Stimulated activated memory B cell treated with anti-CD40 and anti-IgM and Interleukin-4, amounts not matched to agents 10 μg/mL and 1 μg/mL and 100 μg/mL, for 72 hours (primary cell): ENCODE measurements around the gene MAD1L1.
A peak's percentile ranks its signal among the peaks of the same experiment; 100 is the strongest.
"Not testable (repeated sequence)": the region's sequence is repeated elsewhere in the genome, so short reads cannot be mapped to it uniquely, and the experiment has no call there.

Experiments
- ATAC-seq: fragments of 150-1000 bp; cut with Tn5 transposase; 2 replicates; pipeline ENCODE4 v1.10.0; 2021
- H3K27ac Mint-ChIP-seq: one replicate; pipeline ENCODE4 v1.8.0; 2022; ENCODE audit warnings: mild to moderate bottlenecking, mixed read lengths
- H3K27me3 Mint-ChIP-seq: one replicate; pipeline ENCODE4 v1.8.0; 2022; ENCODE audit warnings: mixed read lengths
- H3K36me3 Mint-ChIP-seq: one replicate; pipeline ENCODE4 v1.8.0; 2022; ENCODE audit warnings: mixed read lengths
- H3K4me1 Mint-ChIP-seq: one replicate; pipeline ENCODE4 v1.8.0; 2022; ENCODE audit warnings: mixed read lengths
- H3K4me3 Mint-ChIP-seq: one replicate; pipeline ENCODE4 v1.8.0; 2022; ENCODE audit warnings: mild to moderate bottlenecking, moderate library complexity, mixed read lengths
- H3K9me3 Mint-ChIP-seq: one replicate; pipeline ENCODE4 v1.8.0; 2022; ENCODE audit warnings: mixed read lengths

Gene MAD1L1

DNA sequence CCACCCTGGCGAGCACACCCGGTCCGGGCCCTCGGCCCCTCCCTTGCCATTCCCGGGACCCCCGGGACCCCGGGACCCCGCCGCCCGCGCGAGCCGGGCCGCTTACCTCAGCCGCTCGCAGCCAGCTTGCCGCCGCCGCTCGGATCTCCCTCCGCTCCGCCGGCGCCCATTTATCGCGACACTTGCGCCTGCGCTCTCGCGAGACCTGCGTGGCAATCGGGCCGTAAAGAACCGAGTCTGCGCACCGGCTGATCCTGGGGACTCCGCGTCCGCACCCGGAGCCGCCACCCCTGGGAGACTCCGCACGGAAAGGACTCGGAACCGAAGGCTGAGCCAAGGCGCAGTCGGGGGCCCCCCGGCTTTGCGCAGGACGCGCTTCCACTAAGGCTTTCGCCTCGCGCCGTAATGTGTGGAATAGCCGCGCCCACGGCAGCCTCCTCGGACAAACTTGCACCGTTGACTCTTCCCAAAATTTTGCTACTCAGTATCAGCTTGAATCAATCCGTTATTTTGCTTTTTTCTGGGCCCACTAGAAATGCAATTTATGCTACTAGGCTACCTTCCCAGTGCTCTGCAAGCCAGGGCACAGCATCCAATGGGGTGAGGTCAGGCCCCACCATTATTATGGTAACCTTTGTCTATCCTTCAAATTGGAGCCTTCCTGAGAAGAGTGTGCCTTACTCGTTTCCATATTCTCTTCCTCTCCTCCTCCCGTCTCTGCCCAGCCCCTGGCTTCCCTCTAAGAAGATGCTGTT lies at the start of gene MAD1L1:
Gene MAD1L1, minus strand, starts transcription at position 180 of the 755 bp plus-strand sequence. CDS start 2,812 bp downstream, outside the sequence.
- H3K4me1 Mint-ChIP-seq, result peaks cover 60% of the 10 kb centered on the region
- peaks cover 40% of the 10 kb centered on the region for H3K36me3 Mint-ChIP-seq
- peak within 1 kb of the TSS; percentile 94 for H3K4me3 Mint-ChIP-seq
- ATAC-seq, result peak; percentile 79
- peaks cover 2% of the 10 kb centered on the region for H3K9me3 Mint-ChIP-seq
- H3K27ac Mint-ChIP-seq, result peak within 1 kb of the TSS; percentile 93
- no peaks in the 10 kb centered on the region for H3K27me3 Mint-ChIP-seq

DNA sequence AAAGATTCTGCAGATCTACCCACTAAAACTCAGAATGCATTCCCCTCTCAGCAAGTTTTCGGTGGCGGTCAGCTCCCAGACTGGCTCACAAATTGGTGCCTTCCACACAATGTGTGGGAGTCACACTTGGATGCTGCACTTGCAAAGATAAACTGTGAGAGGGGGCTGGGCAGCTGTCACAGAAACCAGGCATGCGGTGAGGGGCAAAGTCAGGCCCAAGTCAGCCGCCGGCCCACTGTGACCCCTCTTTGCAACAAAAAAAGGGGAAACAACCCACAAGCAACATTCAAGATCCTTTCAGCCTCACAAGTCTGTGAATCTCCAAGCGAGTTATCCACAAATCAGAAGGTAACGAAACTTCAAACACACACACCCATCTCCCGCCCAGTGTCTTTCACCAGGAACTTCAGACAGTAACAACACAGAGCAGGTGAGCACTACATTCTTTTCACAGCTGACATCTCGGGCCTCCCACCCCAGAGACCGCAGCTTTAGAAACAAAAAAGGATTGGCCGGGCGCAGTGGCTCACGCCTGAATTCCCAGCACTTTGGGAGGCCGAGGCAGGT lies 49.5 kb upstream of the MAD1L1 start:
- Mint-ChIP-seq H3K27ac (peak overlapping the region; percentile 30), H3K9me3 (no peaks in the 10 kb centered on the region), H3K4me3 (no peak overlapping the region), H3K27me3 (no peaks in the 10 kb centered on the region), H3K4me1 (peaks cover 49% of the 10 kb centered on the region), H3K36me3 (peaks cover 46% of the 10 kb centered on the region)
- ATAC-seq, result no peak

DNA sequence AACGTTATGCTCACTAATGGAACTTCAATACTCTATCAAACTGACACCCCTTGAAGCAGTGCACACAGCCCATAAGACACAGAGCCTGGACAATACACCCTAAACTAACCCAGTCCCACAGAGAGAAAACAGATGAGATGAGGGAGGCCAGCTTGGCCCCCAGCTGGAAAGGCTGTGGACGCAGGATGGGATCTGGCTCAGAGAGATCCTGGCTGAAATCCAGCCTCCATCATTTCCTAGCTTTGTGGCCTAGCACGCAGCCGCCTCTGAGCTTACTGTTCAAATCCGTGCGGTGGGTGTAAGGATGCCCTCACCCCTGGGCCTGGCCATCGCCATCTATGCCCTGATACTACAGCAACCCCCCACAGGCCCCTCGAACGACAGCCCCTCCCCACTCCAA lies 48.8 kb upstream of the MAD1L1 start:
- Mint-ChIP-seq H3K36me3 (peaks cover 53% of the 10 kb centered on the region), H3K27ac (no peak overlapping the region), H3K27me3 (no peaks in the 10 kb centered on the region), H3K4me3 (no peak overlapping the region), H3K4me1 (peaks cover 53% of the 10 kb centered on the region), H3K9me3 (no peaks in the 10 kb centered on the region)
- ATAC-seq, result no peak

DNA sequence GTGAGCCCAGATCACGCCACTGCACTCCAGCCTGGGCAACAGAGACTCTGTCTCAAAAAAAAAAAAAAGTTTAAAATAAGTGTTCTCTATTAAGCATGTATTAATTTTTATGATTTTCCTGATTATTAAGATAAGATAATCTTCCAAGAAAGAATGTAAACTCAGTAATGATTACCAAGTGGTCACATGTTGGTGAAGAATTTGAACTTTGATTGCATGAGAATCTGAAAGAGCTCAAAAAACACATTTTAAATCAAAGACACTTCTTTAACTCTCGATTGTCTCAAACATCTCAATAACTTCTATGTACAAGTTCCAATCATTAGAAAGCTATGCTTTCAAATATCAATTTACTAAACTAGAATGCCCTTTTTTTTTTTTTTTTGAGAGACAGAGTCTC lies 47.7 kb upstream of the MAD1L1 start:
- no peak overlapping the region for H3K4me3 Mint-ChIP-seq
- H3K9me3 Mint-ChIP-seq, result no peaks in the 10 kb centered on the region
- ATAC-seq, result no peak

GRCh38 chr7:2279896-2280295 lies 47.2 kb upstream of the MAD1L1 start:
- Mint-ChIP-seq H3K4me1 (peaks cover 45% of the 10 kb centered on the region), H3K27ac (no peak overlapping the region), H3K4me3 (no peak overlapping the region), H3K36me3 (peaks cover 65% of the 10 kb centered on the region), H3K9me3 (no peaks in the 10 kb centered on the region), H3K27me3 (no peaks in the 10 kb centered on the region)
- no peak for ATAC-seq

More for the DNA sequence above, 47.7 kb upstream of the MAD1L1 start:
- peaks cover 47% of the 10 kb centered on the region for H3K4me1 Mint-ChIP-seq
- peaks cover 60% of the 10 kb centered on the region for H3K36me3 Mint-ChIP-seq
- H3K27me3 Mint-ChIP-seq, result no peaks in the 10 kb centered on the region
- no peak overlapping the region for H3K27ac Mint-ChIP-seq

DNA sequence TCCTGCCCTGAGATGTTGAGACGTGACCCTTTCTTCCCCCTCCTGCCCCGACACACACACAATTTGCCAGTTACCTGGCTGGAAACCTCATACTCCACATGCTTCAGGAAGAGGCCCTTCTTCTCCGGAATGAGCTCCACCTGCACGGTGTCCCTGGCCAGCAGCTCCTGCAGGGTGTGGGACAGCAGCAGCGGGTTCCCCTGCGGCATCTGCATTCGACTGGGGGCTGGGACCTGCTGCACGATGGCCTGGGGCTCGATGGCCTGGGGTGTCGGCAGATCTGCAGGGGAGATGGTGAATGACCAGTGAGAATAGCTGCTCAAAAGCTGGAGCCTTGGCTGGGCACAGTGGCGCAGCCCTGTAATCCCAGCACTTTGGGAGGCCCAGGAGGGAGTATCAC lies 45.3 kb upstream of the MAD1L1 start:
- Mint-ChIP-seq H3K4me3 (peak overlapping the region; percentile 13), H3K27ac (no peak overlapping the region), H3K9me3 (no peaks in the 10 kb centered on the region), H3K36me3 (peaks cover 75% of the 10 kb centered on the region), H3K27me3 (no peaks in the 10 kb centered on the region), H3K4me1 (peaks cover 39% of the 10 kb centered on the region)
- no peak for ATAC-seq

DNA sequence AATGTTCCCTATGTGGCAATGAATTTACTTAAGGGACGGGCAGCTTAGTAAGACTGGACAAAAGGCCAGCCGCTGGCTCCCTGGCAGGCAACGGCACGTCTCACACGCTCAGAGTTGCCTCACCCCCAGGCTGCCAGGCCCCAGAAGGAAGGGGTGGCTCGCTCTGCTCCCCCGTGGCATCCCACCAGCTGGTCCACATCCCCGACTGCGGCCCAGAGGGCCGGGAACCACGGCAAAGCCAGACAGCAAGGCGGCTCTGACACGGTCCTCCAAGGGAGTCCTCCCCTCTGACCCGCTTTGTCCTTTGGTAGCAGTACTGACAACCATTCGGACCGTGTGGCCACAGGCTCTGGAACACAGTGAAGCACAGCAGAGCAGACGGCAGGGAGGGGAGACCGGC lies 43.4 kb upstream of the MAD1L1 start:
- no peak for ATAC-seq
- Mint-ChIP-seq H3K4me1 (peaks cover 20% of the 10 kb centered on the region), H3K27ac (no peak overlapping the region), H3K27me3 (no peaks in the 10 kb centered on the region), H3K9me3 (no peaks in the 10 kb centered on the region), H3K36me3 (peaks cover 69% of the 10 kb centered on the region), H3K4me3 (no peak overlapping the region)

- Mint-ChIP-seq H3K27me3 (no peaks in the 10 kb centered on the region), H3K9me3 (no peaks in the 10 kb centered on the region), H3K36me3 (peaks cover 72% of the 10 kb centered on the region), H3K4me1 (peaks cover 14% of the 10 kb centered on the region), H3K4me3 (no peak overlapping the region), H3K27ac (no peak overlapping the region)
- ATAC-seq, result no peak
Measured at GRCh38 chr7:2275101-2275500, 42.4 kb upstream of the MAD1L1 start.

DNA sequence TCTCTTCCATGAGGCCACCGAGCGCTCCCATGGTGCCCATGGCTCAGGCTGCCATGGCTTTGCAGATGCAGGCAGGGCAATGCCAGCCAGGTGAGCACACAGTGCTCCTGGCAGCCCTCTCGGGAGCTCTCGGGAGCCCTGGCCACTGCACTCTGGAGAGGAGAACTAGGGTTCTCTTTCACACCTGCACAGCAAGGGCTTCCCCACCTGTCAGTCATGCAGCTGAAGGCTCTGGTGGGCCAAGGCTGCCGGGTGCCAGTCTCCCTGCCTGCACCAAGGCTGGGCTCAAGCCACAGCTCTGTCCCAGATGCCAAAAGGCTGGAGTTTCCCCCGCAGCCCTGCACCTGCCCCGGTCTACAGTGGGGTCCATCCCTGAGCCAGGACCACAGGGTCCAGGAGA lies 41.9 kb upstream of the MAD1L1 start:
- no peak overlapping the region for H3K4me3 Mint-ChIP-seq
- no peaks in the 10 kb centered on the region for H3K9me3 Mint-ChIP-seq
- H3K4me1 Mint-ChIP-seq, result peaks cover 14% of the 10 kb centered on the region
- H3K27ac Mint-ChIP-seq, result no peak overlapping the region
- no peaks in the 10 kb centered on the region for H3K27me3 Mint-ChIP-seq
- H3K36me3 Mint-ChIP-seq, result peaks cover 68% of the 10 kb centered on the region
- ATAC-seq, result no peak

DNA sequence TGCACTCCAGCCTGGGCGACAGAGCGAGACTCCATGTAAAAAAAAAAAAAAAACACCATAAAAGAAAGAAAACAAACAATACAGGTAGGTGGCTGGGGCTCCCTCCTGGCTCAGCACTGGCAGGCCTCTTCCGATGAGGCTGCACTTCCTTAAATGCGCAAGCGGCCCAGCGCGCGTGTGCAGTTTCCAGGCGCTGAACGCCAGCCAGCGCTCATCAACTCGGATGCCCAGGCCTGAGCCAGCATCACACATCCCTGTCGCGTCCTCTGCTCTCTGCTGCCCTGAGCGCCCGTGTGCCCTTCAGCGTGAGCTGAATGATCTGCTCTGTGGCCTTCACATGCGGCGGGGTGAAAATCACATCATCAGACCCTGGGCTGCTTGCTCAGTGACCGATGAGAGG lies 41.1 kb upstream of the MAD1L1 start:
- Mint-ChIP-seq H3K36me3 (peaks cover 62% of the 10 kb centered on the region), H3K9me3 (no peaks in the 10 kb centered on the region), H3K4me3 (no peak overlapping the region), H3K4me1 (peaks cover 14% of the 10 kb centered on the region), H3K27ac (no peak overlapping the region), H3K27me3 (no peaks in the 10 kb centered on the region)
- ATAC-seq, result no peak

GRCh38 chr7:2272031-2272430 lies 39.3 kb upstream of the MAD1L1 start:
- Mint-ChIP-seq H3K4me3 (no peak overlapping the region), H3K27me3 (no peaks in the 10 kb centered on the region), H3K36me3 (peaks cover 49% of the 10 kb centered on the region), H3K4me1 (peaks cover 2% of the 10 kb centered on the region), H3K9me3 (no peaks in the 10 kb centered on the region), H3K27ac (no peak overlapping the region)
- ATAC-seq, result no peak

DNA sequence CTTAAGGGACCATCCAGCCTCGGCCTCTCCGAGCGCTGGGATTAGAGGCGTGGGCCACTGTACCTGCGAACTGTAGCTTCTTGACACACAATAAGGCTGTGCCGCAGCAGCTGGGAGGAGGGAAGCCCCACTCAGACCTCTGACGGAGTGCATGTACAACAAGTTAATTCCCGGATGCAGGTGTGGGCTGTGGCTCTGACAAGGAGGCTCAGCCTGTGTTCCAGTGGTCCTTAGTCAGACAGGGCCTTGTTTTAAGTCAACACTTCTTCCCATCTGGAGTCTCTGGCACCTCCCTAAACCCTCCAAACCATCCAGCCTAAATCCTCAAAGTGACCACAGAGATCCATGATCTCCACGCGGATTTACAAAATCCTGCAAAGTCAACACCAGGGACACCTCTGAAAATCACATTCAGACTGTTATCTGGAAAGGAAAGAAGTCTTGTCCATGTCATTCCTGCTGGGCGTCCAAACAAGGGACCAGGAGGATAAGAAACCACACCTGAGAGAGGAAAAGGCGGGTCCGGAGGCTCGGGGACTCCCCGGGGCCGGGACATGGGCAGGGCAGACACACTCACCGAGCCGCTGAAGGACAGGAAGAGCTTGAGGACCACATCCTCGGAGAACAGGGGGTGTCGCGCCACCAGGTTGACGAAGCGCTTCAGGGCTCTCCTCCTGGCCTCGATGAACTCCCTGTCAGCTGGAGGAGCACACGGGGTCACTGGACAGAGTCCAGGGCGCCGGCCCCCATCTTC lies 38.7 kb upstream of the MAD1L1 start:
- Mint-ChIP-seq H3K36me3 (peaks cover 49% of the 10 kb centered on the region), H3K9me3 (no peaks in the 10 kb centered on the region), H3K27ac (no peak overlapping the region), H3K27me3 (no peaks in the 10 kb centered on the region), H3K4me1 (no peaks in the 10 kb centered on the region), H3K4me3 (no peak overlapping the region)
- no peak for ATAC-seq

DNA sequence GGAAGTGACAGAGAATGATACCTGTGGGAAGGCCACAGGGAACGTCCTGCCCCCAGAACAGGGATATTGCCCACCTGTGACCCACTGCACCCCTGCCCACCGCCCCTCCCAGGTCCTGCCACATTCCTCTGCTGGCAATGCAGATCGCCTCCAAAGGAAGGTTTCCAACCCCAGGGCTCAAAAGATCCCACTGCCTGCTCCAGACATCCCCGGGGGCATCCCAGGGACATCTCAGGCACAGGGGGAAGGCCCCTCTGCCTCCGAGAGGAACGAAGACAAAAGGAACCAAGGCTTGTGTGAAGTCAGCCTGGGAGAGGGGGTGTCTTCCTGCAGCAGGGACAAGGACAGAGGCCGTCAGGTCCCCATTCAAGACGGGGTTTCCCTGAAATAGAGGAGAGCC lies 37.8 kb upstream of the MAD1L1 start:
- Mint-ChIP-seq H3K4me3 (no peak overlapping the region), H3K4me1 (no peaks in the 10 kb centered on the region), H3K27me3 (no peaks in the 10 kb centered on the region), H3K36me3 (peaks cover 50% of the 10 kb centered on the region), H3K9me3 (no peaks in the 10 kb centered on the region), H3K27ac (peak overlapping the region; percentile 49)
- no peak for ATAC-seq

DNA sequence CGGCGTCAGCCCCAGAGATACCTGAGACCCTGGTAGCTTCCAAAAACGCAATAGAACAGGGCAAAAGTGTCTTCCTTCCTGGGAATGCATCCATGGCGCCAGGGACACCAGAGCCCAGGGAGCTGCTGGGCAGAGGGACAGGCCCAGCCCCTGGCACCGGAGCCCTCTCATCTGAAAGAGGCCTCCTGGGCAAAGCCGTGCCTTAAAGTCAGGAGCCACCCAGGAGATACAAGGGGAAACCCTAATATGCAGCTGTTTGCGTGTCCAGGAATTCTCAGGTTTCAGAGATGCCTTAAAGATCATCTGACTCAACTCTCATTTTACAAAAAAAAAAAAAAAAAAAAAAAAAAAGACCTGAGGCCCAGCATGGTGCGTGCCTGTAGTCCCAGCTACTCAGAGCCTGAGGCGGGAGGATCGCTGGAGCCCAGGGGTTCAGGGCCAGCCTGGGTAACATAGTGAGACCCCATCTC lies 37.3 kb upstream of the MAD1L1 start:
- H3K27ac Mint-ChIP-seq, result peak overlapping the region; percentile 49
- no peaks in the 10 kb centered on the region for H3K4me1 Mint-ChIP-seq
- H3K27me3 Mint-ChIP-seq, result no peaks in the 10 kb centered on the region
- no peaks in the 10 kb centered on the region for H3K9me3 Mint-ChIP-seq
- ATAC-seq, result no peak
- no peak overlapping the region for H3K4me3 Mint-ChIP-seq
- H3K36me3 Mint-ChIP-seq, result peaks cover 50% of the 10 kb centered on the region

- not testable (repeated sequence) for H3K4me3 Mint-ChIP-seq, ATAC-seq, H3K4me1 Mint-ChIP-seq, H3K27ac Mint-ChIP-seq, H3K27me3 Mint-ChIP-seq, H3K9me3 Mint-ChIP-seq
- peaks cover 50% of the 10 kb centered on the region for H3K36me3 Mint-ChIP-seq
Measured at GRCh38 chr7:2269089-2269990, 36.6 kb upstream of the MAD1L1 start.
